GM21786 (cell line): ENCODE measurements around the gene PTPRD.

ENCODE experiments used
- ATAC-seq: cut with Tn5 transposase; IDR thresholded peaks from one replicate; pipeline ENCODE4 v1.9.1; 2021; ENCODE audit not compliant: unreplicated experiment

Gene PTPRD

DNA sequence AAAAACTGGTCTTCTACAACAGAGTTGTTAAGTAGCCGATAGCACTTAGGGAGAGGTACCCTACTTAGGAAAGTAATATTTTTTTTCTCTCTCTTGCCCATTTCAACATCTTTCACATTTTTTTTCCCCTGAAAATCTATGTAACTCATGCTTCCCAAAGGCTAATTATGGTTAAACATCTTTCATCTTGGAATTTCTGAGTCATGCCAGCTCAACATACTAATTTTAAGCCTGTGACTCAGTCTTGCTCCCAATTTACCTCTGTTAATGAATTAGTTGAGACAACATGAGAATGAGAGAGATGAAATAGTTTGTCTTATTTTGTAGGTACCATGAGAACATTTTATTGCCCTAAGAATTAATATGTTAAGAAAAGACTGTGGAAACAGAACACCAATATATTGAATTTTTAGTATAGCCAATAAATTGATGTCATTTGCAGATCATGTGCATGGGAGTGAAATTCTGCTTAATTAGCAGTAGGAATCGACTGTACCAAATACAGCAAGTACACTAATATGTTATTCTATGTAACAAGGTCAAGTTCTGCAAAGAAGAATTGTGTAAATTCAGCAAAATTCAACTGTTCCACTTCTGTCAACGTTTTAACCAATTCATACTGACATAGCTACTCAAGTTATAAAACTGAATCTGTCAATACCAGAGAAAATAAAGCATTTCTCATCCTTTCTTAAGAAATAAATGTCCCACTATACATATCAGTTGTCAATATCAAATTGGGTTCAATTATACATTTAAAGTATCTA, 550.0 kb downstream of the PTPRD start:
- ATAC-seq = no peak

- no peak for ATAC-seq
Observed at GRCh38 chr9:10059044-10059443, 553.8 kb downstream of the PTPRD start.

DNA sequence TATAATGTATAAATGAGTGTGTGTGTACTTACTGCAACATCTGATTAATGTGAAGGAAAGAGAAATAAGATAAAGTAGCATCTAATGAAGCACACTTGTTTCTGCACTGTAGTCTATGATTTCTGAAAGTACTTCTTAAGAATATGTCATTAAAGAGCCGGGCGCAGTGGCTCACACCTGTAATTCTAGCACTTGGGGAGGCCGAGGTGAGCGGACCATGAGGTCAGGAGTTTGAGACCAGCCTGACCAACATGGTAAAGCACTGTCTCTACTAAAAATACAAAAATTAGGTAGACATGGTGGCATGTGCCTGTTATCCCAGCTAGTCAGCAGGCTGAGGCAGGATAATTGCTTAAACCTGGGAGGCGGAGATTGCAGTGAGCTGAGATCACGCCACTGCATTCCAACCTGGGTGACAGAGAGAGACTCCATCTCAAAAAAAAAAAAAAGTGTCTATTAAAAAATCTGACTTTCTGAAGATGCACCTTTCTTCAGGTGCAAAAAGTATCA, 556.9 kb downstream of the PTPRD start:
- ATAC-seq = no peak

GRCh38 chr9:10054456-10054855, 558.3 kb downstream of the PTPRD start:
- no peak for ATAC-seq

GRCh38 chr9:10052916-10053315, 559.9 kb downstream of the PTPRD start:
- no peak for ATAC-seq

DNA sequence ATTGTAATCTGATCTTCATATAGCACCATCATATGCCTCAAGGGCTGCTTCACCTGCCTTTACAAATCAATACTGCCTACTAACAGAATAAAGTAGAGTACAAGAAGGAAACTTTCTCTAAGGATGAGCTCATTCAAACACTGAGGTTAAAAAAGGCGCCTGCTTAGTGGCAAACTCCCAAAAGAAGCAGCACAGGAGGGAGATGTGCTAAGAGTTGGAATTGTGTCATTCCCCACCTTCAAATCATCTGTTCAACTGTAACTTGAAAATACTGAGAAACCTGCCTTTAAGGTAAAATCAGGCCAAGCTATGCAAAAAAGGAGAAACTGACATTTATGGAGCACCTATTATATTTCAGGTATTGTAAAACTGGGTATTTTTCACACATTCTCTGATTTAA, 560.6 kb downstream of the PTPRD start:
- ATAC-seq = no peak

DNA sequence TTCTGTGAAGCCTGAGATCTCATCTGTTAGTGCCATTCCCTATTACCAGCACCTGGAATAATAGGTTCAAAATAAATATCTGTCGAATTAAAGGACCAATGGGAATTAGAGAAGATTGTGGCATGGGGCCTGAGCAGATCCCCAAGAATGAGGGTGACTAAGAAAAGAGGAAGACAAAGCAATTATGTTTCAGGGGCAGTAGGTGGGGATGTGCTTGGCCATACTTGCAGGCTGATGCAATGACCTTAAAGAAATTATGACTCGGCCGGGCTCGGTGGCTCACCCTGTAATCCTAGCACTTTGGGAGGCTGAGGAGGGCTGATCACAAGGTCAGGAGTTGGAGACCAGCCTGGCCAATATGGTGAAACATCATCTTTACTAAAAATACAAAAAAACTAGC, 562.8 kb downstream of the PTPRD start:
- no peak for ATAC-seq

- no peak for ATAC-seq
Observed at GRCh38 chr9:10048994-10049393, 563.8 kb downstream of the PTPRD start.

DNA sequence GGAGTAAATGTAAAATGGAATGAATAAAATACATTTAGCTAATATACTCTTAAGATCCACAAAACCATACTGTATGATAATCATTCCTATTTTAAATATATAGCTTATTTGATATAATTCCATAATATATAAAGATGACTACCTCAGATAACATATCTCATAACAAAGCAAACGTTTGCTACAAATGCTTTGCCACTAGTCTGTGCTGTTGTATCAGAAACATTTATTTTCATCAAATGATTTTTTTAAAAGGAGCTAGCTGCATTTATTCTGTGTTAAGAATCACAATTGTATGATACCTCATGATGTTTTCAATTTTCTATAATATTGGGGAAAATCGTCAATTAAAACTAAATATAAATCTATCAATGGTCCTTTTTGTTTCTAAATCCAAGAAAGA, 567.2 kb downstream of the PTPRD start:
- ATAC-seq = no peak

DNA sequence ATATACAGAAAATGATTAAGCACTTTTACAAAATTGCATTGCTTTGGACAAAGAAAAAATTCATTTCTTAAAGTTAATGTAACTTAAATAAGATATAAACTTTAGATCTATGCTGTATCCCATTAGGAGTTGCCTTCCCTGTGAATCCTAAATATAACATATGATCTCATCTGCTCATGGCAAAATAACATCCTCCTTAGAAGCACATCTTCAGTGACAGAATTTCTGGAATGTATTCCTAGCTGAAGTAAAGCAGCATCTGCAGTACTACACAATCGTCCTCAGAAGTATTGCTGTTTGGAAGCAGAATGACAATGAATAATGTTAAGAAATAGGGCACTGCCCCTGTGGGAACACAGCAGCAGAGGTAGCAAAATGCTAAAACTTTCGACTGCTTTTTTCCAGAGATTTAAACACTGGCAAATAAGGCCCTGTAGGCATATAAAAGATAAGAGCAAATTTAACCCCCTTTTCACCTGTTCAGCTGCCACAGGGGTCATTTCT, 571.0 kb downstream of the PTPRD start:
- no peak for ATAC-seq

GRCh38 chr9:10036095-10036494, 576.7 kb downstream of the PTPRD start:
- no peak for ATAC-seq

GRCh38 chr9:10032166-10032565, 580.6 kb downstream of the PTPRD start:
- ATAC-seq = no peak

DNA sequence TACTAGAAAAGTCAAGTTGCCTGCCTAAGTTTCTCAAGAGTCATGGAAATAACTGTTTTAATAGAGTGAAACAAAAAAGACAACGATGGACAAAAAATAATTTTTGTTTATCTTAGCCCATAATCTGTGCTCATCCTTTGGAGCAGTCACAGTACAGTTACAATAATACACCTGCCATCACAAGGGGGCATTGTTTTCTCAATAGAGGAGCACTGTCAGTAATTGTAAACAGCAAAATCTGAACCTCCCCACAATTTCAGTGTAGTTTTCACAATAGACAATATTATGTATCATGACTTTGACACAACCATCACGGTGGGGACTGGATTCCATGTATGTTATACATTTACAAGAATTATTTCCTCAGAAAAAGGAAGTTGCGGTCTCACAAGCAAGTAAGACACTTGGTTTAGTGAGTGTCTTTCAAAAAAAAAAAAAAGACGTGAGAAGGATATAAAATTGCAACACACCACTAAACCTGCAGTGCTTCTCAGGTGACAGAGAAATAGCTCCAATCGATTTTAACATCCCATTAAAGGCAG, 586.3 kb downstream of the PTPRD start:
- no peak for ATAC-seq

- ATAC-seq = no peak
Observed at GRCh38 chr9:10015755-10016154, 597.0 kb downstream of the PTPRD start.

DNA sequence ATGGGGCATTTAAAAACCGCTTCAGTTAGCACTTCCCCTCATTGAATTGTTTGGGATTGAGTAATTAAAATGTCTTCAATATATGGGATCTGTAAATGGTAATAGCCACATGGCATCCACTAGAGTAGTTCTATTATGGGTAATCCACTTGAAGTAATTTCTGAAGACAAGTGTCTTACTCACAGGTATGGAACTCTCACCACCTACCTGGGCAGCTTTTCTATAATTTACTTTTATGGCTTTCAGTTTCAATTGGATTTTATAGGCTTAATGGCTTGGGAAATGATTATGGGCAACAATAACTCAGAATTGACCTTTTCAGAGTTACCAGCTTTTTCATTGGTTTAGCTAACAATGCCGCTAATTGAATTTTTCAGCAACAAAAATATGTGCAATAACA, 597.9 kb downstream of the PTPRD start:
- no peak for ATAC-seq

DNA sequence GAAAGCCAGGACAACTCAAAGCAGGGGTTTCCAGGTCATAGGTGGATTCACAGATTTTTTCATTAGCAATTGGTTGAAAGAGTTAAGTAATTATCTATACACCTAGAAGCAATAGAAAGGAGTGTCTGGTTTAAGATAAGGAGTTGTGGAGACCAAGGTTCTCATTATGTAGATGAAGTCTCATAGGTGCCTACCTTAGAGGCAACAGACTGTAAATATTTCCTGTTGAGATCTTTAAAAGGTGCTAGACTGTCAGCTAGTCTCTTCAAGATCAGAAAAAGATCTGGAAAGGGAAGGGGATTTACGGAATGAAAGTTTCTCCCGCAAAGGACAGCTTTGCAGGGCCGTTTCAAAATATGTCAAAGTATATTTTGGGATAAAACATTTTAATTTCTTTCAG, 603.4 kb downstream of the PTPRD start:
- ATAC-seq = no peak

DNA sequence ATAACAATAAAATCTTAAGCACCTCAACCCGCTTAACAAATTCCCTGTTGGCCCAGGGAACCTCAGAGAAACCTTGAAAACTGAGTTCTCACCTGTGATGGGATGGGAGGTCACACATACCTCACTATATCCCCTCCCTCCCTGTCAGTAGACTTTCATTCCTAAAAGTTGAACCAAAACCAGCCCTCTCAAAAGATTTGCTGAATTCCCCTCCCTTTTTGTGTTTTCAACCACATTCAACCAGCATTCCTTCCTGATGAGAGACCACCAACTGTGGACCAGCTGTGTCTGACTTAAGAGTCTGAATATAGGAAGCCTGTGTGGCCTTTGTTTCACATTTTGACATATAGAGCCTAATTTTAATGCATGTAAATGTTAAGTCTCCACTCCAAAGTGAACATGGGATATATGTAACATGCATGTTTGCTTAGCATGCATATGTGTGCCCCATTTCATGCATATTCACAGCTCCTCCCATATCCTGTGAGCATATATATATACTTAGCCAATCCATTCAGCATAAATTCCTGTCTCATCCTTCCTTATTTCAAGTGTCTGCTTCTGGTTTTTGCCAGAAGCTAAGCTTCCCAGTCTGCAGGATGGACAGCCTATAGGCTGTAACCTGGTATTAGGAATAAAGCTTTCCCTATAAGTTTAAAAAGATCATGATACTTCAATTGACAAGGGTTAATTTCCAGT, 604.6 kb downstream of the PTPRD start:
- ATAC-seq = no peak

- no peak for ATAC-seq
Observed at GRCh38 chr9:10007356-10007755, 605.4 kb downstream of the PTPRD start.

GRCh38 chr9:10005206-10005605, 607.6 kb downstream of the PTPRD start:
- no peak for ATAC-seq

DNA sequence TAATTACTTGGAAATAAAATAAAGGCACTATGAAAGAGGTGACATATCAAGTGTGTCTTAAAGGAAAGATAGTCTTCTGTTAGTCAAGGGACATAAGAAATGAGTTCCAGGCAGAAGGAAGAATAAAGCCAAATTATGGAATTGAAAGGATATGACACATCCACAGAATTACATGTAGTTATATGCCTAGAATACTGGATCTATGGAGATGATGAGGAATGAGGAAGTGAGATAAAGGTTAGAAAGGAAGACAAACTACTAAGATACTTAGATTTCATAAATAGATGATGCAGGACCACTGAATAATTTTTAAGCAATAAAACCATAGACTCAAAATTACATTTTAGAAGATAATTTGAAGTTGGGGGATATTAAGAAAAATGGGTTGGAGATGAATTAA, 609.8 kb downstream of the PTPRD start:
- no peak for ATAC-seq

DNA sequence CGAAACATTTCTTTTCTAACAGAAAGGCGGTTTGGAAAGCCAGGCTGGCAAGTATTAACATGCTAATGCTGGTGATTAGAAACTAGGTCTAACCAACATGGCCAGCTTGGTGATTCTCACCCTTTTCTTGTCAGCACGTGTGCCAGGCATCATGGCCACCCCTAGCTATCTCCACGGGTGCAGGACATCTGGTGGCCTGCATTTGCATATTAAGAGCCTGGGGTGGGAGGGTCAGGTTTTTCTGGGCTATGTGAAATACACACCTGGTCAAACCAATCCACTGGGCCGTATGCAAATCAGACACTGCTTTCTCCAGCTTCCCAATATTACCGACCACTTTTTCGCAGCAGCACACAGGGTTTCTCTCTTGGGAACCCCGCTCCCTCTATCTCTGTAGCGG, 612.1 kb downstream of the PTPRD start:
- no peak for ATAC-seq
